MCF 10A (cell line): ENCODE results near the gene GDPD3. TPM values are rescaled to one million over a fixed set of nuclear protein-coding genes. Genes with fewer than 3 reads are reported as not detected.

ENCODE experiments used
- BruUV-seq: library from RNA; stranded (reverse); fragments of 400-500 nt; replicated peaks from 2 replicates; lab custom pipeline; 2021; lab: Mats Ljungman, UMichigan
- CTCF ChIA-PET: fragments of 300-600 bp; sonication (Branson Sonifier 250); formaldehyde crosslinking; extraction: SDS; loops from one replicate; lab custom pipeline; 2021; ENCODE audit warnings: antibody characterized with exemption, inconsistent platforms; lab: Yijun Ruan, JAX
- POLR2A ChIA-PET: fragments of 300-600, 350-650 bp; sonication (Branson Sonifier 250); formaldehyde crosslinking; extraction: SDS; loops from one replicate; lab custom pipeline; 2020; ENCODE audit warnings: antibody characterized with exemption, inconsistent platforms; lab: Yijun Ruan, JAX
- DNase-seq: peaks from one replicate; pipeline ENCODE4 v3.0.0-alpha.2; 2018; ENCODE audit not compliant: unreplicated experiment
- H3K27ac Mint-ChIP-seq: one replicate; pipeline ENCODE4 v1.8.0; 2022; ENCODE audit warnings: mild to moderate bottlenecking, low read depth, mixed read lengths; ENCODE audit not compliant: unreplicated experiment
- H3K27me3 Mint-ChIP-seq: one replicate; pipeline ENCODE4 v1.8.0; 2022; ENCODE audit warnings: mixed read lengths; ENCODE audit not compliant: insufficient read depth, unreplicated experiment
- H3K36me3 Mint-ChIP-seq: one replicate; pipeline ENCODE4 v1.8.0; 2022; ENCODE audit warnings: mild to moderate bottlenecking, moderate library complexity, mixed read lengths; ENCODE audit not compliant: insufficient read depth, unreplicated experiment
- H3K4me1 Mint-ChIP-seq: one replicate; pipeline ENCODE4 v1.8.0; 2022; ENCODE audit warnings: mixed read lengths; ENCODE audit not compliant: insufficient read depth, unreplicated experiment
- H3K4me3 Mint-ChIP-seq: one replicate; pipeline ENCODE4 v1.8.0; 2022; ENCODE audit warnings: mild to moderate bottlenecking, moderate library complexity, mixed read lengths; ENCODE audit not compliant: unreplicated experiment
- H3K9me3 Mint-ChIP-seq: one replicate; pipeline ENCODE4 v1.8.0; 2022; ENCODE audit warnings: mixed read lengths; ENCODE audit not compliant: unreplicated experiment
- CTCF ChIP-seq: fragments of 200-600 bp; IDR thresholded peaks from one replicate; pipeline ENCODE4 v1.8.0; 2022; ENCODE audit warnings: antibody characterized with exemption, mild to moderate bottlenecking; ENCODE audit not compliant: unreplicated experiment
- intact Hi-C: fragments of 100-400 bp; cut with micrococcal nuclease; formaldehyde crosslinking; loops from 2 replicates; pipeline ENCODE4 v1.14.1; 2022
- total RNA-seq: library from RNA; stranded (reverse); gene quantifications from 2 replicates; pipeline ENCODE4 v1.2.3, GENCODE V29; 2022

Gene GDPD3
- total RNA-seq, 1 experiment from 2014 or later = 0.49 TPM

DNA sequence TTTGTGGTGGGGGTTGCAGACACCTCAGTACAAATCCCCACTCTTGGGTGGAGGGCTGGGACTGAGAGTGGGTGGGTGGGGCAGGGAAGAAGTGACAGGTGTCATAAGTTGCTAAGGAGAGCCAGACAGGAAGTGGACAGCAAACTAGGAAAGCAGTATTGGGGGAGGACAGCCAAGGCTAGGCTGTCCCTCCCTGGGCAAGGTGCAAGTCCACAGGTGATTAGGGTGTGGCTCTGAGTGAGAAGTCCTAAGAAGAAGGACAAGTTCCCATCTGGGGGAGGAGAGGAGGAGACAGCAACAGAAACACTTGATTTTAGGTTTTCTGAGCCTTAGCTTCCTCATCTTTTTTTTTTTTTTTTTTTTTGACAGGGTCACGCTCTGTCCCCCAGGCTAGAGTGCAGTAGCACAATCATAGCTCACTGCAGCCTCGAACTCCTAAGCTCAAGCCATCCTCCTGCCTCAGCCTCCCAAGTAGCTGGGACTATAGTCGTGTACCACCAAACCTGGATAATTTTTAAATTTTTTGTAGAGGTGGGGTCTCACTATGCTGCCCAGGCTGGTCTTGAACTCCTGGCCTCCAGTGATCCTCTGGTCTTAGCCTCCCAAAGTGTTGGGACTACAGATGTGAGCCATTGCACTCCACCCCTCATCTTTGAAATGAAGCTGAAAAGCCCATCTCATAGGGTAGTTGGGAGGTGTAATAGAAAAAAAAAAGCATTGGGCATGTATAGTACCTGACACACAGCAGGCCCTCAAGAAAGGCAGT lies 7.2 kb upstream of the GDPD3 start:
- intact Hi-C loops = loop anchor here (5.0 kb wide), 1 partner anchor 287 kb away; the partner anchor contains the start of gene ZNF771
- POLR2A ChIA-PET = interaction anchor here (1.9 kb wide), 1 partner anchor 63 kb away, joined by 4 read pairs; the partner anchor contains the start of gene CORO1A
- DNase-seq = no peak
- Mint-ChIP-seq H3K4me1 (peaks cover 10% of the 10 kb centered on the region), H3K9me3 (no peaks in the 10 kb centered on the region), H3K27me3 (no peaks in the 10 kb centered on the region), H3K4me3 (no peak overlapping the region), H3K36me3 (no peaks in the 10 kb centered on the region), H3K27ac (no peak overlapping the region)
- TF ChIP-seq CTCF = no peak
- no TSS peak for BruUV-seq
- CTCF ChIA-PET = no interaction called here

- DNase-seq = no peak
- H3K27me3 Mint-ChIP-seq = no peaks in the 10 kb centered on the region
- BruUV-seq = no TSS peak
- H3K27ac Mint-ChIP-seq = no peak overlapping the region
- CTCF ChIA-PET = no interaction called here
- peaks cover 6% of the 10 kb centered on the region for H3K36me3 Mint-ChIP-seq
- H3K9me3 Mint-ChIP-seq = no peaks in the 10 kb centered on the region
- H3K4me3 Mint-ChIP-seq = no peak overlapping the region
- H3K4me1 Mint-ChIP-seq = peaks cover 7% of the 10 kb centered on the region
- no peak for TF ChIP-seq CTCF
- POLR2A ChIA-PET = interaction anchor here (0.6 to 1.9 kb wide), 3 partner anchors 27 to 64 kb away, joined by 3 to 4 read pairs (median 4); partner anchors contain the start of gene CORO1A
- intact Hi-C loops = no loop called here
Observed at GRCh38 chr16:30119428-30119827, 6.1 kb upstream of the GDPD3 start.

DNA sequence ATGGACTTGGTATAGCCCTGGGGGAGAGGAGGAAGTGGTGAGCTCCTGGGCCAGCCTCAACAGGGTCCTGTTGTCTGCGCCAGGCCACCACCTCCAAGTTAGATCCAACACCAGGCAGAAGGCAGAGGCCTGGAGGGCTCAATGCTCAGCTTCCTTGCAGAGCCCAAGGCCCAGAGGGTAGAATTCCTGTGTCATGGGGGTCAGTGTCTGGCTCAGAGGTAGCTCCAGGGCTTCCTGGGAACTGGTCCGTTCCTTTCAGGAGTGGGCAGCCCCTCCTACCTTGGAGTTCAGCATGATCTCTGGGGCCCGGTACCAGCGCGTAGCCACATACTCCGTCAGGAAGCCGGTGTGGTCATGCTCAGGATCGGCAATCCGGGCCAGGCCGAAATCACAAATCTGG lies 4.4 kb upstream of the GDPD3 start:
- CTCF ChIA-PET = interaction anchor here (0.6 to 0.7 kb wide), 2 partner anchors 61 to 292 kb away, joined by 3 to 5 read pairs; no protein-coding TSS in a partner anchor
- TF ChIP-seq CTCF = no peak
- H3K4me1 Mint-ChIP-seq = peaks cover 6% of the 10 kb centered on the region

More for the DNA sequence above, 4.4 kb upstream of the GDPD3 start:
- H3K9me3 Mint-ChIP-seq = no peaks in the 10 kb centered on the region
- peaks cover 6% of the 10 kb centered on the region for H3K36me3 Mint-ChIP-seq
- intact Hi-C loops = no loop called here
- DNase-seq = no peak
- POLR2A ChIA-PET = interaction anchor here (0.6 kb wide), 1 partner anchor 52 kb away, joined by 3 read pairs; the partner anchor contains the start of gene ALDOA
- BruUV-seq = no TSS peak
- H3K4me3 Mint-ChIP-seq = no peak overlapping the region
- H3K27ac Mint-ChIP-seq = no peak overlapping the region
- no peaks in the 10 kb centered on the region for H3K27me3 Mint-ChIP-seq
